GM19238 (cell line): ENCODE data around the gene KAZN.
"Not testable (repeated sequence)": the region's sequence is repeated elsewhere in the genome, so short reads cannot be mapped to it uniquely, and the experiment has no call there.

Experiments
- DNase-seq: peaks from one replicate; pipeline ENCODE4 v3.0.0; 2011; ENCODE audit warnings: low spot score; ENCODE audit not compliant: insufficient read length

KAZN gene

DNA sequence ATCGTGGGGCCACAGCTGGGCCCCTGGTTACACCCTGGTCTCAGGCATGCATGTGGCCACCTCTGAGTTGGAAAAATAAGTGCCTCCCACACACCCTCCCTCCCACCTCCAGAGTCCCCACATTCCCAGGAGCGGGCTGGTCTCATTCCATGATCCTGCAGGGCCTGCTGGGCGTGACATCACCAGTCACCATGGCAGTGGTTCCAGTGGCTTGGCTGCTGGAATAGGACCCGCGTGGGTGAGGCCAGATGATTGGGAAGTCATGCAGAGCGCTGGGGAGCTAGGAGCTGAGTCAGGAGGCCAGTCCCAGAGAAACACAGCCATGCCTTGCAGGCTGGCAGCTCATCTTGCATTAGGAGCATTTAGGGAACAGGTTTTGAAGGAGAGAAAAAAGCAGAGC lies 429.6 kb downstream of the KAZN start:
- no peak for DNase-seq

DNA sequence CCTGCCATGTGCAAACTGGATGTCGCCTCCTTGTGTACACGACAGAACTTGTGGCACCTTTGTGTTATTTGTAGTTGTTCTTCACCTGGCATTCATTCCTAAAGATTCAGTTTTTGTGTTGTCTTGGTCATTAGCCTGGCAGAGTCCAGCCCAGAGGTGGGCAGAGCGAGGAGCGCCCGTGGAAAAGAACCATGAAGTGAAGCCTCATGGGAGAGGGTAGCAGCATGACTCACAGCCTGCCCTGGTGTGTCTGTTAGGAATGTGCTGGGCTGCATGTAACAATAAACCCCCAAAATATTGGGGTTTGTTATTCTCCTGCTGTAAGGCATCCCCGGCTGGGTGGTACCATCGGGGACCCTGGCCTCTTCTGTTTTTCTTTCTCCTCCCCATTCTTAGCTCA lies 430.1 kb downstream of the KAZN start:
- DNase-seq = no peak

DNA sequence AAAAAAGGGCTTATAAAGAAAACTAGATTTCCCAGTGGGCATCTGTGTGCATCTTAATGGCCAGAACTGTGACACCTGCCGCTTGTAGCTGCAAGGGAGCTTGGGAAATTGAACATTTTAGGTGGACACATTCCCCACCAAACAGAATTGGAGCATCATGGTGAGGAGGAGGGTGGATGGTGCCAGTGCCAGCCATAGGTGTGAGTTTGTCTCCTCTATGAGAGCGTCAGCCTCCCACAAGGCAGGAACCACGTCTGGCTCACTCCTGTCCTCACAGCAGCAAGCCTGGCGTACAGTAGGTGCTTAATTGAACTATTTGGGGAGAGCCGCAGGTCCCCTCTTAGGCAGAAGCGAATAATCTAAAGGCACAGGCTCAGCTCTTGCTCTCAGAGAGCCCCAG lies 430.6 kb downstream of the KAZN start:
- DNase-seq = no peak

GRCh38 chr1:15029786-15030185 lies 431.3 kb downstream of the KAZN start:
- DNase-seq = no peak

DNA sequence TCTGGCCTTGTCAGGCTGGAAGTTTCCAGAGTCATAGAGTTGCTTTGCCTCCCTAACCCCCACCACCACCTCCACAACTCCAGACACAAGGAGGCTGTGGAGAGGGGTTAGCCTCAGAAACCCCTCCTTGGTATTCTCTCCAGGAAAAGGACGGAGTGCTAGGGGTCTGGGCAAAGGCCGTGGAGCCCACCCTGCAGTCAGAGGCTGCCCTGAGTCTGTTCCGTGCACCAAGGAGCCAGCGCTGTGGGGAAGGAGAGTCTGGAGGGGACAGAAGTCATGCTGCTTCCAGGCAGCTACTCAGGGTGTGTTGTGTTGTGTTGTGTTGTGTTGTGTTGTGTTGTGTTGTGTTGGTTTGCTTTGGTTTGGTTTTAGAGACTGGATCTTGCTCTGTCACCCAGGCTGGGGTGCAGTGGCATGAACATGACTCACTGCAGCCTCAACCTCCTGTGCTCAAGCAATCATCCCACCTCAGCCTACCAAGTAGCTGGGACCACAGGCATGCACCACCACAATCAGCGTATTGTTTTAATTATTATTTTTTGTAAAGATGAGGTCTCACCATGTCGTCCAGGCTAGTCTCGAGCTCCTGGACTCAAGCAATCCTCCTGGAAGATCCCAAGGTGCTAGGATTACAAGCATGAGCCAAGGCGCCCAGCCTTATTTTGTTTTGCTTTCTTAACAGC lies 432.9 kb downstream of the KAZN start:
- no peak for DNase-seq

GRCh38 chr1:15033264-15033663 lies 434.8 kb downstream of the KAZN start:
- no peak for DNase-seq

- DNase-seq = no peak
Observed at GRCh38 chr1:15034656-15035055, 436.2 kb downstream of the KAZN start.

- DNase-seq = no peak
Observed at GRCh38 chr1:15035236-15035635, 436.8 kb downstream of the KAZN start.

- DNase-seq = no peak
Observed at GRCh38 chr1:15036101-15036500, 437.6 kb downstream of the KAZN start.

GRCh38 chr1:15038232-15039016 lies 439.9 kb downstream of the KAZN start:
- DNase-seq = no peak

DNA sequence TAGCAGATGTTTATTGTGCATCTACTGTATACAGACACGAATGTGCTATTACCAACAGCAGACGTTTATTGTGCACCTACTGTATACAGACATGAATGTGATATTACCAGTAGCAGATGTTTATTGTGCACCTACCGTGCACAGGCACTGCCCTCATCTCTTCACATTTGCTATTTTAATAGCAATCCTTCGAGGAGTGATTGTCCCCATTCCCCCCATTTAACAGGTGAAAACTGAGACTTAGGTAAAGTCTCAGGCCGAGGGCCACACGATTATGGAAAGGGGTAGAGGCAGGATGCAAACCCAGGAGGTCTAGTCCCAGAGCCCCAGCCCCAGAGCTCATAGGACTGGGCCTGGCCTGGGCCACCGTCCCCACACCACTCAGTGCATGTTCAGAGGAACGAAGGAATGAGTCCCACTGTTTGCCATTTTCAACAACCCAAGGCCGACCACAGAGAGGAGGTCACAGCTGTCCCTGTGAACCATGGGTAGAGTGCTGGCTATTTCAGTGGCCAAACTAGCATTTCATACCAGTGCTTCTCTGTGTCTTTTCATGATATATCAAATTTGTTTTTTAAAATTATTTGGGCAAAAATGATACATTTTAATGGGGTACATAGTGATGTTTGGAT lies 440.6 kb downstream of the KAZN start:
- no peak for DNase-seq

GRCh38 chr1:15039901-15040300 lies 441.4 kb downstream of the KAZN start:
- no peak for DNase-seq

- DNase-seq = not testable (repeated sequence)
Observed at GRCh38 chr1:15040685-15041084, 442.2 kb downstream of the KAZN start.

DNA sequence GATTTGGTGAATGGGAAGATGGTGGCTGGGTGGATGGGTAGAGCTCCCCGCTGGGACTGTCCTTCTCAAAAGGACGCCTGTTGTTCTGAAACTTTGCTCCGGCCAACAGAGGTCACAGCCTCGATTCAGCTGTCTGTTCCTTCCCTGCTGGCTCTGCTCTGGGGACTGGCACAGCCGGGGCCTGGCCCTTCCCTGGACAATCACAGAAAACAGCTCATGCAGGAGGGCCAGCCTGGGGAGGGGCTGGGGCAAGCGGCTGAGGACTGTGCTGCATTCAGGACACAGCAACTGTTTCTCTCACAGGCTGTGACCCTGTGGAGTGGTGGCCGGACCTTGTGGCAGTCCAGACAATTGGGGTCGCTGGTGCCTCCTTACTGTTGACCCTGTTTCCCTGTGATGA lies 444.4 kb downstream of the KAZN start:
- DNase-seq = no peak

DNA sequence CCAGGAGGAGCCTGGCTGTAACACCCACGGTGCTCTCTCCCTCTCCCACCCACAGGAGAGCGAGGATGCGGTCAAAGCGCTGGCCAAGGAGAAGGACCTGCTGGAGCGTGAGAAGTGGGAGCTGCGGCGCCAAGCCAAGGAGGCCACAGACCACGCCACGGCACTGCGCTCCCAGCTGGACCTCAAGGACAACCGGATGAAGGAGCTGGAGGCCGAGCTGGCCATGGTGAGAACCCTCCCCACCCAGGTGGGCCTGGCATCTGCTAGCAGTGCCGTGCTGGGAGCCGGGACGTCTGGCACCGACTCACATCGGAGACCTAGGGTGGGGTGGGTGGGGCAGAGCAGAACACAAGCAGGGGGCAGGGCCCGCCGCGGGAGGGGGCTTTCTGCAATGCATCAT lies 445.4 kb downstream of the KAZN start:
- no peak for DNase-seq

- no peak for DNase-seq
Observed at GRCh38 chr1:15045123-15045522, 446.6 kb downstream of the KAZN start.

DNA sequence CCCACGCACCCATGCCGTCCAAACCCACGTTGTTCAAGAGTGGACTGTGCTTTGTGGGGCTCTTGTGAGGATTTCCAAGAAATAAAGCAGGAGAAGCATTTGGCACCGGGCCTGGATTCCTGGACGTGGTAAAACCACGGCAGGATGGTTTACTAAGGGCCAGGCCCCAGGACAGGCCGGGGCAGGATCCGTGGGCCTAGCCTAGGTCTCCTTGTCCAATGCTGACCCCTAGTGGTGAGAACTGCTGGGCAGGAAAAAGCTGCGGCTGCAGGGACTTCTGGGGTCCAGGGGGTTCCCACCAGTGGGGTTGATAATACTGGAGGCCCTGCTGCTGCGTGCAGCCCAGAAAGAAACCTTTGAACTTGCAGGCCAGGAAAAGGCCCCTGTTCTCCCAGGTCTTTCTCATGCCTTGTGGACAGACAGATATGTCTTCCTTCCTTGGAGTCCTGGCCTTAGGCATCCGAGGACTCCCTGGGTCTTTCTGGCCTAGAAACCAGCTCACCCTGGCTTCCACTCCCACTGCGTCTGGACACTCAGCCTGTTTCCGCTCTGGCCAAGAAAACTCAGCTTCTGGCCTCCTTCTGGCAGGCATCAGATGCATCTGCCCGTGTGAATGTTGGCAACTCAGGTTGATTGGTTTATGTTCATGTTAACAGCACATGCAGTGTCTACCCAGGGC lies 448.1 kb downstream of the KAZN start:
- peak; percentile 71 for DNase-seq

GRCh38 chr1:15047237-15047636 lies 448.8 kb downstream of the KAZN start:
- no peak for DNase-seq

- DNase-seq = no peak
Observed at GRCh38 chr1:15048437-15048980, 450.0 kb downstream of the KAZN start.

DNA sequence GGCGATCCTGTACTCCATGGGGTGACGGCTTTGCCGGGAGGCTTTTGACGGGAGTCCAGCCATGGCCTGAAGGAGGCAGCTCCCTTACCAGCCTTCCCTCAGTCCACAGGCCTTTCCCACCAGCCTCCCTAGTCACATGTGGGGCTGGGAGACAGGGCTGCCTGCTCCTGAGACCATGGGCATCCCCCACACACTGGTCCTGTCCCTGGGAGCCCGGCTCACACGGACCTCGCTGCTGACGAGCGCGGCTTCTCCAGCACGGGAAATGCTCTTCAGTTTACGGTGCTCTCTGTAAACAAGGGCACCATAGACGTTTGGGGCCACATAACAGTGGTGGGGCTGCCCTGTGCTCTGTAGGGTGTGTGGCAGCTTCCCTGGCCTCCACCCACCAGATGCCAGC lies 450.6 kb downstream of the KAZN start:
- DNase-seq = no peak

GRCh38 chr1:15051882-15052528 lies 453.5 kb downstream of the KAZN start:
- DNase-seq = no peak
